HepG2 (cell line): ENCODE results near the gene OGG1. TPM values are rescaled to one million over a fixed set of nuclear protein-coding genes. Genes with fewer than 3 reads are reported as not detected.

Experiments used
- E2F2 ChIP-seq: sonication (generic); formaldehyde crosslinking; IDR thresholded peaks from 2 replicates; pipeline ENCODE4 v1.4.0; 2020; ENCODE audit warnings: missing genetic modification reagents, borderline replicate concordance
- JUND ChIP-seq: sonication (generic); formaldehyde crosslinking; IDR thresholded peaks from 2 replicates; pipeline ENCODE4 v1.8.0; 2022; ENCODE audit warnings: mild to moderate bottlenecking, missing genetic modification reagents
- KMT2A ChIP-seq: sonication (generic); formaldehyde crosslinking; IDR thresholded peaks from 2 replicates; pipeline ENCODE4 v1.4.0; 2020; ENCODE audit warnings: missing genetic modification reagents
- NCOA2 ChIP-seq: sonication (generic); formaldehyde crosslinking; IDR thresholded peaks from 2 replicates; pipeline ENCODE4 v1.8.0; 2022; ENCODE audit warnings: inconsistent platforms
- NFAT5 ChIP-seq: sonication (generic); formaldehyde crosslinking; IDR thresholded peaks from 2 replicates; pipeline ENCODE4 v1.4.0; 2020; ENCODE audit warnings: missing genetic modification reagents
- NFIB ChIP-seq: sonication (generic); formaldehyde crosslinking; IDR thresholded peaks from 2 replicates; pipeline ENCODE4 v1.9.0; 2021; ENCODE audit warnings: missing genetic modification reagents, mild to moderate bottlenecking, borderline replicate concordance
- POGZ ChIP-seq: sonication (generic); formaldehyde crosslinking; IDR thresholded peaks from 2 replicates; pipeline ENCODE4 v1.4.0; 2020; ENCODE audit warnings: mild to moderate bottlenecking, missing genetic modification reagents
- RBFOX2 ChIP-seq: fragments of 200-400 bp; formaldehyde crosslinking; IDR thresholded peaks from 2 replicates; pipeline ENCODE4 v1.6.1; 2017; ENCODE audit warnings: low read depth, mild to moderate bottlenecking, low read length
- RNF2 ChIP-seq: fragments of 450-650 bp; conservative IDR thresholded peaks from 2 replicates; pipeline ENCODE4 v1.6.1; 2016; ENCODE audit warnings: low read depth
- TAF1 ChIP-seq: sonication (generic); formaldehyde crosslinking; IDR thresholded peaks from 2 replicates; pipeline ENCODE4 v1.4.0; 2020; ENCODE audit warnings: missing genetic modification reagents
- XRCC5 ChIP-seq: fragments of 200-400 bp; formaldehyde crosslinking; optimal IDR thresholded peaks from 2 replicates; pipeline ENCODE3; 2017; ENCODE audit warnings: mild to moderate bottlenecking, low read length
- YEATS2 ChIP-seq: sonication (generic); formaldehyde crosslinking; IDR thresholded peaks from 2 replicates; pipeline ENCODE4 v1.4.0; 2020; ENCODE audit warnings: missing genetic modification reagents, borderline replicate concordance
- ZBTB21 ChIP-seq: sonication (generic); formaldehyde crosslinking; IDR thresholded peaks from 2 replicates; pipeline ENCODE4 v1.4.0; 2020; ENCODE audit warnings: missing genetic modification reagents
- ZBTB26 ChIP-seq: IDR thresholded peaks from 2 replicates; pipeline ENCODE4 v1.6.1; 2016; ENCODE audit warnings: missing compliant biosample characterization, missing genetic modification reagents, borderline replicate concordance
- ZBTB33 ChIP-seq: sonication (generic); formaldehyde crosslinking; IDR thresholded peaks from 2 replicates; pipeline ENCODE4 v1.4.0; 2020; ENCODE audit warnings: missing genetic modification reagents
- ZFP37 ChIP-seq: sonication (generic); formaldehyde crosslinking; IDR thresholded peaks from 2 replicates; pipeline ENCODE4 v1.4.0; 2020; ENCODE audit warnings: missing genetic modification reagents, borderline replicate concordance
- ZNF317 ChIP-seq: sonication (generic); formaldehyde crosslinking; IDR thresholded peaks from 2 replicates; pipeline ENCODE4 v1.5.0; 2020; ENCODE audit warnings: mild to moderate bottlenecking, missing genetic modification reagents
- ZNF598 ChIP-seq: sonication (generic); formaldehyde crosslinking; IDR thresholded peaks from 2 replicates; pipeline ENCODE4 v1.5.1; 2020; ENCODE audit warnings: mild to moderate bottlenecking, missing genetic modification reagents, borderline replicate concordance
- ZNF615 ChIP-seq: sonication (generic); formaldehyde crosslinking; IDR thresholded peaks from 2 replicates; pipeline ENCODE4 v1.5.0; 2020; ENCODE audit warnings: mild to moderate bottlenecking, missing genetic modification reagents, borderline replicate concordance
- ZNF674 ChIP-seq: sonication (generic); formaldehyde crosslinking; IDR thresholded peaks from 2 replicates; pipeline ENCODE4 v1.5.0; 2020; ENCODE audit warnings: low read depth, mild to moderate bottlenecking, missing genetic modification reagents
- polyA plus RNA-seq, 8 experiments: library from polyadenylated mRNA; depleted of rRNA in 3 of 8; stranded (reverse) in 7 of 8; unstranded in 1 of 8; fragments of >200 nt; fragmentation: Illumina TruSeq in 4 of 8; extraction: Trizol in 4 of 8; gene quantifications; 2 replicates each; pipeline versions ENCODE4 v1.2.1 to v1.2.3, GENCODE V29; 2011 to 2016; ENCODE audit warnings: low read depth in 4 of 8, missing spikeins in 1 of 8, mixed read lengths in 1 of 8; ENCODE audit not compliant: insufficient read depth in 1 of 8
- total RNA-seq, 5 experiments: library from RNA; depleted of rRNA; stranded (reverse); fragments of >200 nt; fragmentation: Illumina TruSeq; extraction: Trizol; gene quantifications; 2 replicates each; pipeline ENCODE4 v1.2.3, GENCODE V29; 2016; ENCODE audit warnings: low read depth in 1 of 5

OGG1 gene
- total and polyA plus RNA-seq, 2 of the 13 experiments (the other 11 are each of a cell fraction or from before 2014, with no cell fraction given) = 28.7 to 33.2 TPM

- TF ChIP-seq ZBTB21 (CRISPR knock-in tag) (no peak), POGZ (CRISPR knock-in tag) (peak; percentile 1; the same call in 1 of the 2 replicates), NFAT5 (CRISPR knock-in tag) (0 out of 2 replicates have a peak, but pooled peaks have one; percentile 41), JUND (CRISPR knock-in tag) (no peak), ZBTB26 (no peak), NFIB (CRISPR knock-in tag) (no peak), KMT2A (CRISPR knock-in tag) (no peak), XRCC5 (no peak), ZNF615 (no peak), RBFOX2 (peak; percentile 64), ZNF317 (CRISPR knock-in tag) (no peak), ZBTB33 (CRISPR knock-in tag) (no peak), ZFP37 (CRISPR knock-in tag) (peak; percentile 72; the same call in 1 of the 2 replicates), ZNF598 (CRISPR knock-in tag) (0 out of 2 replicates have a peak, but pooled peaks have one; percentile 13), NCOA2 (CRISPR knock-in tag) (peak; percentile 46; the same call in 1 of the 2 replicates), ZNF674 (CRISPR knock-in tag) (no peak), TAF1 (peak; percentile 68), RNF2 (no peak), YEATS2 (CRISPR knock-in tag) (peak; percentile 81; the same call in 1 of the 2 replicates), E2F2 (CRISPR knock-in tag) (peak; percentile 32; the same call in 1 of the 2 replicates)
Observed at GRCh38 chr3:9749645-9750555, at the start of gene OGG1 (continued).
